Lung (tissue), 12 donors: ENCODE data around the gene C12orf43. TPM values are rescaled to one million over a fixed set of nuclear protein-coding genes. Genes with fewer than 3 reads are reported as not detected.

Experiments used
- ATAC-seq: fragments of 200-7000 bp; cut with Tn5 transposase; one replicate; pipeline ENCODE4 v1.9.1; 2020; ENCODE audit warnings: moderate number of reproducible peaks; ENCODE audit not compliant: insufficient read depth, low FRiP score
- DNase-seq, 3 donors: peaks; one replicate each; pipeline ENCODE4 v3.0.0-alpha.2; 2013 to 2017
- H3K27ac ChIP-seq, 2 donors: one replicate each; pipeline ENCODE4 v1.5.1; 2013; ENCODE audit warnings: mild to moderate bottlenecking in 2 of 2, moderate library complexity in 2 of 2, control low read depth in 1 of 2, inconsistent platforms in 1 of 2, low read depth in 1 of 2, low read length in 1 of 2
- H3K27me3 ChIP-seq, 3 donors: one replicate each; pipeline ENCODE4 v1.5.1; 2013; ENCODE audit warnings: low read length in 2 of 3; ENCODE audit not compliant: control insufficient read depth in 3 of 3, insufficient read depth in 3 of 3
- H3K36me3 ChIP-seq, 4 donors: one replicate each; pipeline ENCODE4 v1.5.1; 2013; ENCODE audit warnings: low read length in 4 of 4, mild to moderate bottlenecking in 1 of 4, moderate library complexity in 1 of 4; ENCODE audit not compliant: control insufficient read depth in 4 of 4, insufficient read depth in 4 of 4
- H3K4me1 ChIP-seq, 5 donors: one replicate each; pipeline ENCODE4 v1.5.1; 2013; ENCODE audit warnings: low read length in 5 of 5, mild to moderate bottlenecking in 2 of 5, moderate library complexity in 1 of 5; ENCODE audit not compliant: control insufficient read depth in 5 of 5, insufficient read depth in 5 of 5
- H3K4me3 ChIP-seq: one replicate; pipeline ENCODE4 v1.5.1; 2013; ENCODE audit warnings: mild to moderate bottlenecking, control low read depth, moderate library complexity
- H3K9ac ChIP-seq, 2 donors: one replicate each; pipeline ENCODE4 v1.5.1; 2013; ENCODE audit warnings: low read length in 2 of 2, control low read depth in 1 of 2; ENCODE audit not compliant: insufficient read depth in 1 of 2
- H3K9me3 ChIP-seq, 4 donors: one replicate each; pipeline ENCODE4 v1.5.1; 2013; ENCODE audit warnings: low read length in 3 of 4, mild to moderate bottlenecking in 1 of 4, moderate library complexity in 1 of 4; ENCODE audit not compliant: control insufficient read depth in 4 of 4, insufficient read depth in 3 of 4
- CTCF ChIP-seq: IDR thresholded peaks from 2 replicates; pipeline ENCODE4 v1.5.1; 2012; ENCODE audit warnings: mild to moderate bottlenecking; ENCODE audit errors: control extremely low read depth, extremely low read depth
- WGBS, 2 donors: extraction: QIAGEN DNeasy Blood & Tissue Kit; methylation state at CpG; one replicate each; pipeline ENCODE4 v1.1.7; 2013; 5-methylcytosine and 5-hydroxymethylcytosine counted together
- polyA plus RNA-seq, 2 donors: library from polyadenylated mRNA; stranded (reverse); fragments of 200-250 nt; gene quantifications; one replicate each; pipeline ENCODE4 v1.2.1, GENCODE V29; 2013
- total RNA-seq, 2 donors: library from RNA; depleted of rRNA in 1 of 2; stranded (reverse); fragments of >200 nt in 1 of 2; gene quantifications; one replicate each; pipeline ENCODE4 v1.2.1, GENCODE V29; 2014 to 2021
- donor health status: control.
- donor health status: control.
- donor health status: Bipolar disorder and iron deficiency.
- donor health status: healthy.
- donor health status: DM: yes; HTN: yes; CAD: no.

Gene C12orf43
- total and polyA plus RNA-seq, 4 donors = 9.9 to 17.6 (median 12.5) TPM

GRCh38 chr12:120988658-120989057 is 27.6 kb downstream of the C12orf43 start:
- no peak overlapping the region for H3K9ac ChIP-seq
- 92 to 96% methylated on average over 17 of the region's 17 CpGs for WGBS, 2 donors

GRCh38 chr12:120988234-120988633 is 28.1 kb downstream of the C12orf43 start:
- WGBS, 2 donors = 88 to 96% methylated on average over 4 of the region's 4 CpGs
- Histone ChIP-seq H3K4me3 (no peak overlapping the region), H3K9me3 (no peaks in the 10 kb centered on the region), H3K36me3 (no peaks in the 10 kb centered on the region), H3K4me1 (peaks cover 0 to 10% (median 0%) of the 10 kb centered on the region in 5 donors), H3K9ac (no peak overlapping the region), H3K27me3 (no peaks in the 10 kb centered on the region), H3K27ac (no peak overlapping the region)
- no peak for ATAC-seq
- DNase-seq = no peak
- no peak for TF ChIP-seq CTCF

More at GRCh38 chr12:120988658-120989057, 27.6 kb downstream of the C12orf43 start:
- ATAC-seq = no peak
- DNase-seq = no peak
- no peak for TF ChIP-seq CTCF
- Histone ChIP-seq H3K36me3 (no peaks in the 10 kb centered on the region), H3K4me1 (peaks cover 0 to 10% (median 0%) of the 10 kb centered on the region in 5 donors), H3K9me3 (no peaks in the 10 kb centered on the region), H3K27ac (no peak overlapping the region), H3K27me3 (no peaks in the 10 kb centered on the region), H3K4me3 (no peak overlapping the region)

- no peak overlapping the region for H3K27ac ChIP-seq
- ATAC-seq = no peak
These were observed 31.9 kb downstream of the C12orf43 start for GRCh38 chr12:120984351-120984898.

More at GRCh38 chr12:120984351-120984898, 31.9 kb downstream of the C12orf43 start:
- no peak for DNase-seq
- peaks cover 0 to 7% (median 0%) of the 10 kb centered on the region in 5 donors for H3K4me1 ChIP-seq
- no peak overlapping the region for H3K4me3 ChIP-seq
- 79 to 96% methylated on average over 3 of the region's 3 CpGs for WGBS, 2 donors
- no peak overlapping the region for H3K9ac ChIP-seq
- no peaks in the 10 kb centered on the region for H3K9me3 ChIP-seq
- no peak for TF ChIP-seq CTCF
- no peaks in the 10 kb centered on the region for H3K27me3 ChIP-seq
- H3K36me3 ChIP-seq = no peaks in the 10 kb centered on the region
